ENCODE results near the gene ERBB4.

ERBB4 gene
- total RNA-seq: 0.31 to 0.35 reads per million in 2 donors

GRCh38 chr2:212538305-212539071 lies at the start of gene ERBB4:
ERBB4 (minus strand) TSS chr2:212538802; CDS start chr2:212538530, 272 bp downstream.
- DNase-seq: no peak

- DNase-seq: no peak
Observed at GRCh38 chr2:212580117-212580516, 41.5 kb upstream of the ERBB4 start.

GRCh38 chr2:212556296-212556695 lies 17.7 kb upstream of the ERBB4 start:
- DNase-seq: no peak

GRCh38 chr2:212554233-212554632 lies 15.6 kb upstream of the ERBB4 start:
- no peak for DNase-seq

- no peak for DNase-seq
Observed at GRCh38 chr2:212549941-212550340, 11.3 kb upstream of the ERBB4 start.

- DNase-seq: no peak
Observed at GRCh38 chr2:212549463-212549862, 10.9 kb upstream of the ERBB4 start.

- DNase-seq: no peak
Observed at GRCh38 chr2:212548455-212548819, 9.8 kb upstream of the ERBB4 start.

GRCh38 chr2:212547716-212548454 lies 9.3 kb upstream of the ERBB4 start:
- no peak for DNase-seq

GRCh38 chr2:212546669-212547068 lies 8.1 kb upstream of the ERBB4 start:
- no peak for DNase-seq

GRCh38 chr2:212540341-212540740 lies 1.7 kb upstream of the ERBB4 start:
- no peak for DNase-seq

GRCh38 chr2:212539072-212539880 lies 674 bp upstream of the ERBB4 start:
- DNase-seq: no peak

GRCh38 chr2:212537726-212538304 lies 787 bp downstream of the ERBB4 start:
- no peak for DNase-seq

- DNase-seq: no peak
Observed at GRCh38 chr2:212536817-212537725, 1.5 kb downstream of the ERBB4 start.

GRCh38 chr2:212535996-212536816 lies 2.4 kb downstream of the ERBB4 start:
- DNase-seq: no peak

- DNase-seq: no peak
Observed at GRCh38 chr2:212534336-212534735, 4.3 kb downstream of the ERBB4 start.

GRCh38 chr2:212532585-212532984 lies 6.0 kb downstream of the ERBB4 start:
- no peak for DNase-seq

GRCh38 chr2:212532087-212532486 lies 6.5 kb downstream of the ERBB4 start:
- no peak for DNase-seq

GRCh38 chr2:212531499-212531898 lies 7.1 kb downstream of the ERBB4 start:
- no peak for DNase-seq

GRCh38 chr2:212530991-212531390 lies 7.6 kb downstream of the ERBB4 start:
- DNase-seq: no peak

GRCh38 chr2:212530373-212530772 lies 8.2 kb downstream of the ERBB4 start:
- DNase-seq: no peak
